Fibroblast of the aortic adventitia (primary cell): ENCODE data around the gene NRXN3. TPM values are rescaled to one million over a fixed set of nuclear protein-coding genes. Genes with fewer than 3 reads are reported as not detected.
A peak's percentile ranks its signal among the peaks of the same experiment; 100 is the strongest.

ENCODE experiments used
- DNase-seq: peaks from one replicate; pipeline ENCODE4 v3.0.0-alpha.2; 2010; ENCODE audit warnings: low read depth
- H3K4me3 ChIP-seq: 2 replicates; pipeline ENCODE4 v1.5.1; 2011; ENCODE audit warnings: low read depth, mild to moderate bottlenecking, control low read depth, low read length, moderate library complexity
- total RNA-seq: library from RNA; depleted of rRNA; stranded (reverse); fragments of >200 nt; gene quantifications from 2 replicates; pipeline ENCODE4 v1.2.3, GENCODE V29; 2012; ENCODE audit warnings: low replicate concordance
- TF ChIP-seq, protein P1 (sequence below): IDR thresholded peaks from 2 replicates; pipeline ENCODE4 v1.5.1; 2011; ENCODE audit warnings: mild to moderate bottlenecking, low read length, control low read depth, inconsistent platforms; ENCODE audit not compliant: insufficient read depth

The NRXN3 gene
- total RNA-seq, 1 donor: 0.18 TPM

DNA sequence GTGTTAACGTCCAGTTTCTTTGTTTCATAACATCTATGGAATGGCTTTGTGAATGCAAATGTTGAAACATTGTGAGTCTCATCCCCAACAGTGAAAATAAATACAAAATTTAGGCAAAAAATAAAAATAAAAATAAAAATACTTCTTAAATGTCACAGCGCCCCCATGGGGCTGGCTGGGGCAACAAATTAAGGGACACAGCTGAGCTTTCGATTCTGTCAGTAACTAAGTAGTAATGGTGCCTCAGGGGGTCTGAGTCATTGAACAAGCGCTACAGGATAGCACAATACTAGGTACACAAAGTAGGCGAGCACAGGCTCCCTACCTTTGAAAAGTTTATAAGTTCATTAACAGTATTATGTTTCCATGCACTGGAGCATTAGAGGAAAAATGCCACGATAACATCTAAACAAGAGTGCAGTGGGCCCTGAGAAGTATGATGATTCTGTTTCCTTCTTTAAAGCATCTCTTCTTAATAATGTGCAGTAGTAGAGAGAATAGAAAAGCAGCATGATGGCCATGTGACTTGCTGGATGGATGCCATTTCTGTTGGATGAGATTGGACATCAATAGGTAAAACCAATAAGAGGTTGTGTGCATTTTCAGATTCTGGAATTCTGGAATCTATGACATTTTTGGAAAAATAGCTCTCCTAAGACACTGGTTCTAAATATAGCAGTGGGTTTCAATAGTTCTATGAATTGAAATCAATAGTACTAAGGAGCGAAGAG lies 1374.0 kb downstream of the NRXN3 start:
- DNase-seq: peak; percentile 22
- TF ChIP-seq, protein P1, sequence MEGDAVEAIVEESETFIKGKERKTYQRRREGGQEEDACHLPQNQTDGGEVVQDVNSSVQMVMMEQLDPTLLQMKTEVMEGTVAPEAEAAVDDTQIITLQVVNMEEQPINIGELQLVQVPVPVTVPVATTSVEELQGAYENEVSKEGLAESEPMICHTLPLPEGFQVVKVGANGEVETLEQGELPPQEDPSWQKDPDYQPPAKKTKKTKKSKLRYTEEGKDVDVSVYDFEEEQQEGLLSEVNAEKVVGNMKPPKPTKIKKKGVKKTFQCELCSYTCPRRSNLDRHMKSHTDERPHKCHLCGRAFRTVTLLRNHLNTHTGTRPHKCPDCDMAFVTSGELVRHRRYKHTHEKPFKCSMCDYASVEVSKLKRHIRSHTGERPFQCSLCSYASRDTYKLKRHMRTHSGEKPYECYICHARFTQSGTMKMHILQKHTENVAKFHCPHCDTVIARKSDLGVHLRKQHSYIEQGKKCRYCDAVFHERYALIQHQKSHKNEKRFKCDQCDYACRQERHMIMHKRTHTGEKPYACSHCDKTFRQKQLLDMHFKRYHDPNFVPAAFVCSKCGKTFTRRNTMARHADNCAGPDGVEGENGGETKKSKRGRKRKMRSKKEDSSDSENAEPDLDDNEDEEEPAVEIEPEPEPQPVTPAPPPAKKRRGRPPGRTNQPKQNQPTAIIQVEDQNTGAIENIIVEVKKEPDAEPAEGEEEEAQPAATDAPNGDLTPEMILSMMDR: peak; percentile 38
- no peak overlapping the region for H3K4me3 ChIP-seq

DNA sequence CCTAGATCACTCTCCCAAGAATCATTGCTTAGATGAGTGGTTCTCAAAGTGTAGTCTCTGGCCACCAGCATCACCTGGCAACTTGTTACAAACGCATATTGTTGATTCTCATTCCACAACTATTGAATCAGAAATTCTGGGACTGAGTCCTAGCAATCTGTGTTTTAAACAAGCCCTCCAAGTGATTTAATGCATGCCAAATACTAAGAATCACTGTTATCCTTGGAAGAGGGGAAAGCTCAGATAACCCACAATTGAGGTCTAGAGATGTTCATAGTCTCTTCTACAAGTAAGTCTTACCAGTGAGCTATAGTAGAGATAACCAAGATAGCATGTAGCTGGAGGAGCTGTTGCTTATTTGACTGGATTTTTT lies 1374.5 kb downstream of the NRXN3 start:
- no peak overlapping the region for H3K4me3 ChIP-seq
- TF ChIP-seq, protein P1: no peak
- DNase-seq: peak; percentile 88

GRCh38 chr14:79548836-79549235 lies 1378.7 kb downstream of the NRXN3 start:
- TF ChIP-seq, protein P1: no peak
- no peak for DNase-seq
- no peak overlapping the region for H3K4me3 ChIP-seq

DNA sequence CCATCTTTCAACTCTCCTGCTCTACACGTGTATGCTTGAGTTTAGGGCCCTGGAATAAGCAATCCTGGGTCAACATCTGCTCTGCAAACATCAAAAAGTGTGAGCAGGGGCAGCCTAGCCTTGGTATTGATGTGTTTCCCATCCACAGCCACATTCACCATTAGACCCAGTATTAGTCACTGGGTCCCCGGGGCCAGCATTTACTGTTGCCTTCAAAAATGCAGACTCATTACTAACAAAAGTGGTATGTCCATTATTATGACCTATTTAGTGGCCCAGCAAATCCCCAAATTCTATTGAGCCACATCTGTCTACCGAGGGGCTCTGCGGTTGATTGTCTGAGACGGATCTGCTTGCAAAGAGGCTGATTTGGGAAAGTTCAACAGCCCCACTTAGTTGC lies 1379.3 kb downstream of the NRXN3 start:
- TF ChIP-seq, protein P1: no peak
- peak; percentile 3 for DNase-seq
- no peak overlapping the region for H3K4me3 ChIP-seq

DNA sequence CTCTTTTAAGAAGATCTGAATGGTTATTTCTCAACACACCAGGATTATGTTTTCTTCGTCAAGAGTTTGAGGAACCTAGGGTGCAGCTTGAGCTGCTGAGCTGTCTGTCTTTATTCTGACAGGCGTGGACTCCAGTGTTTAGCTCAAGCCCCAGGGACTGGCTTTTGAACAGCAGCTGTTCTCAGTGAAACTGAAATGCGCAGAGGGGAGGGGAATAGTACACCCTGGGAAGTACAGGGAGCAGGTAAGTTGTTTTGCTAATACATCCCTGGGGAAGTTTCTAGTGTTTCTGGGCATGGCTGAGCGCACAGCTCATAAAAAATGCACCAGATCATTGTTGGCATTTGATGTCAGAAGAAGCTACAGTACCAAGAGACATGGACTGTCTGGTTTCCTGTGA lies 1381.3 kb downstream of the NRXN3 start:
- no peak for DNase-seq
- TF ChIP-seq, protein P1: no peak
- H3K4me3 ChIP-seq: no peak overlapping the region

- no peak overlapping the region for H3K4me3 ChIP-seq
- TF ChIP-seq, protein P1: no peak
- no peak for DNase-seq
Measured at GRCh38 chr14:79552778-79553177, 1382.6 kb downstream of the NRXN3 start.

DNA sequence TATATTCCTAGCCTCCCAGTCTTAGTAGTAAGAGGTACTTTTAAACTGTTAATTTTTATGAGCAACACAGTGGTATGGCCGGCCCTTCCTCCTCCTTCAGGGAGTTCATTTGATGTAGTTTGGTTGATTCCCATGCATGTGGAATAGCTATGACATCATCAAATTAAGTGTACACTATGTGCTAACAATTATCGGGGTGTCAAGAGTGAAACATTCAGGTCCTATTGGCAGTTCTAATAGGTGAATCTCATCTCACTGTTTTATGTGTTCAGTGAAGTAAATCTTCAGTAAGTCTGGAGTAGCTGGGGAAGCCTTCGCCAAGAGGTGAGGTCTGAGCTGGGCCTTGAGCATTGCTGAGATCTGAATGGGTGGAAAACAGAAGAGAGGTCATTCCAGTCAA lies 1384.6 kb downstream of the NRXN3 start:
- H3K4me3 ChIP-seq: no peak overlapping the region
- TF ChIP-seq, protein P1: no peak

More for the DNA sequence above, 1384.6 kb downstream of the NRXN3 start:
- DNase-seq: no peak
